Measurements from ENCODE around the gene NKPD1.
A peak's percentile ranks its signal among the peaks of the same experiment; 100 is the strongest.

NKPD1 gene

DNA sequence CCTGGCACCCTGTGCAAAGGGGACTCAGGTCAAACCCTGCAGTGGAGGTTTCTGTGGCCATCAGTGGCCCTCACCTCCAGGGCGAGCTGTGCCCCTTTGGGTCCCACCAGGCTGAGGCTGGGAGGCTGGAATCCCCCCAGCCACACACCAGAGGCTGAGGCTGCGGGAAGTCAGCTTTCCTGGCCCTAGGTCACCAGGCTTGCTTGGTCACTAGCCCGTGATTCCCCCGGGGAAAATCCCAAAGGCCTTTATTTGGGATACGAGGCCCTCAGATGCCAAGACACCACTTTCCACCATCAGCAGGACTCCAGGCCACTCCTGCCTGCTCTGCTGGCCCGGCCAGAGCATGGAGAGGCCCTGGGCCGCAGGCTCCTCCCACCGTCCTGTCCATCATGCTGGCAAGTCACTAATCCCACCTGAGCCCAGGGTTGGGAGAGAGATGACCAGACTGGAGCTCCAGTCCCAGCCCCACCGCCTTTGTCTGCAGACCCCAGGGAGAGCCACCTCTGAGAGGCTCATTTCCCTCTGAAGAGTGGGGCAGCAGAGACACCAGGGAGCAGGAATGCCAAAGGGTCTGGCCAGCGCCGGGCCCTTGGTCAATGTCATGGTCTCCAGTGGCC, 4.7 kb downstream of the NKPD1 start:
- peak overlapping the region in 1 of 2 donors; percentile 75 for H3K27ac Mint-ChIP-seq
- H3K27me3 Mint-ChIP-seq, result peaks cover 10 to 42% of the 10 kb centered on the region in 2 donors
- no peaks in the 10 kb centered on the region for H3K9me3 Mint-ChIP-seq
- DNase-seq (no peak), ATAC-seq (replicated peaks) (no peak)
- H3K36me3 Mint-ChIP-seq (ENCODE audit: insufficient read depth), result peaks cover 6% of the 10 kb centered on the region
- H3K4me3 Mint-ChIP-seq, result no peak overlapping the region
- peaks cover 13 to 18% of the 10 kb centered on the region in 2 donors for H3K4me1 Mint-ChIP-seq (ENCODE audit: low read depth in 2 of 2)

DNA sequence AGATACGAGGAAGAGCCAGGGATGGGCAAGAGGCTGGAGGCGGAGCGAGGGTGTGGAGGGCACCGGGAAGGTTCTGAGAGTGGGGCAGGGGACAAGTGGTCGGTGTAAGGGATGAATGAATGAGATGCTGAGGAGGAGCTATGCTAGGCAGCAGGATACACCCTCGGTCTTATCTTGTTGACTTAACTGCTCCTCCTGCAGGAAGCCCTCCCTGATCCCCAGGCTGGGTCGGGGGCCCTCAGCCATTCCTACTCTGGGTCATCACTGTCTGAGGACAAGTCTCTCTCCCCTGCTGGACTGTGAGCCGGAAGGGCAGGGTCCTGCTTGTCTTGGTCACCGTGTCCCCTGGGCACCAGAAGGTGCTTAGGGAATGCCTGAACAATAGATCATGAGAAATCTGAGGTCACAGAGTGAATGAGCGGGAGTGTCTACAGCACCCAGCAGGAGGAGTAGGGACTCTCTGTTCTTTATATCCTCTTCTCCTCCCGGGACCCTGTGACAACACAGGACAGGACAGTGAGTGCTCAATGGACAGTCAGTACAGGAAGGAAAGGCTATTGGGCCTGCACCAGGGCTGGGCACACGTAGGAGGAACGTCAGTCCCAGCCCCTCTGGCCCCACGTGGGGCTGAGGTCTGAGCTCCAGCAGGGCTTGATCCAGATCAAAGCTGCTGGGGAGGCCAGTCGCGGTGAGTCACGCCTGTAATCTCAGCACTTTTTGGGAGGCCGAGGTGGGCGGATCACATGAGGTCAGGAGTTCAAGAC, 6.5 kb downstream of the NKPD1 start:
- H3K27ac Mint-ChIP-seq, result no peak overlapping the region
- peaks cover 10 to 42% of the 10 kb centered on the region in 2 donors for H3K27me3 Mint-ChIP-seq
- DNase-seq, result no peak
- peaks cover 6% of the 10 kb centered on the region for H3K36me3 Mint-ChIP-seq (ENCODE audit: insufficient read depth)
- H3K4me3 Mint-ChIP-seq, result peak overlapping the region; percentile 76 to 86
- ATAC-seq (replicated peaks), result no peak
- no peaks in the 10 kb centered on the region for H3K9me3 Mint-ChIP-seq
- H3K4me1 Mint-ChIP-seq (ENCODE audit: low read depth in 2 of 2), result peaks cover 17 to 20% of the 10 kb centered on the region in 2 donors

DNA sequence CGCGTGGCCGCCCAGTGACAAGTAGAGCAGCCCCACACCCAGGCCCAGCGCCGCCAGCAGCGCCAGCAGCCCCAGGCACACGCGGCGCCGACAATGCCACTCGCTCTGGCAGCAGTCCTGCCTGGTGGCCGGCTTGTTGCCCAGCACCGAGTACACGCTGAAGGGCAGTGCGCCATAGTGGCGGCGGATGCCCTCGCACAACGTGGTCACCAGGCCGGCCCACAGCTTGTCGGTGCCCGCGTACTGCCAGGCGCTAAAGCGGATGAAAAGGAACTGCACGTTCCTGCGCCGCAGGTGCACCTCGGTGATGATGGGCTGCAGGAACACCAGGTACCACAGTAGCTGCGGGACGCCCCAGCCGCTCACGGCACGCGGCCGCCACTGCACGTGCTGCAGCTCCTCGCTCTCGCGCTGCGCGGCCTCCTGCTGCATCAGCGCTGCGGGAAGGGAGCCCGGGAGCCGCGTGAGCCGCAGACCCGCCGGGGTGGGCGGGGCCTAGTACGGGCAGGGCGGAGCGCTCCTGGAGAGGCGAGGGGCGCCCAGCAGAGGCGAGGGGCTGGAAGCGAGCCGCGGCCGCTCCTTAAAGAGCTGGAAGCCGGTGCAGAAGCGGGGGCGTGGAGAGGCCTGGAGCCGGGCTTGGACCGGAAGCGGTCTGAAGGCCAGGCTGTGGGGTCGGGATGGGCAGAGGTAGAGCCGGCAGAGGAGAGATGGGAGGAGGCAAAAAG, 7.3 kb downstream of the NKPD1 start:
- DNase-seq, result peak in 2 of 3 experiments; percentile 13 to 22
- ATAC-seq (replicated peaks), result peak; percentile 48
- H3K27me3 Mint-ChIP-seq, result peaks cover 10 to 37% of the 10 kb centered on the region in 2 donors

DNA sequence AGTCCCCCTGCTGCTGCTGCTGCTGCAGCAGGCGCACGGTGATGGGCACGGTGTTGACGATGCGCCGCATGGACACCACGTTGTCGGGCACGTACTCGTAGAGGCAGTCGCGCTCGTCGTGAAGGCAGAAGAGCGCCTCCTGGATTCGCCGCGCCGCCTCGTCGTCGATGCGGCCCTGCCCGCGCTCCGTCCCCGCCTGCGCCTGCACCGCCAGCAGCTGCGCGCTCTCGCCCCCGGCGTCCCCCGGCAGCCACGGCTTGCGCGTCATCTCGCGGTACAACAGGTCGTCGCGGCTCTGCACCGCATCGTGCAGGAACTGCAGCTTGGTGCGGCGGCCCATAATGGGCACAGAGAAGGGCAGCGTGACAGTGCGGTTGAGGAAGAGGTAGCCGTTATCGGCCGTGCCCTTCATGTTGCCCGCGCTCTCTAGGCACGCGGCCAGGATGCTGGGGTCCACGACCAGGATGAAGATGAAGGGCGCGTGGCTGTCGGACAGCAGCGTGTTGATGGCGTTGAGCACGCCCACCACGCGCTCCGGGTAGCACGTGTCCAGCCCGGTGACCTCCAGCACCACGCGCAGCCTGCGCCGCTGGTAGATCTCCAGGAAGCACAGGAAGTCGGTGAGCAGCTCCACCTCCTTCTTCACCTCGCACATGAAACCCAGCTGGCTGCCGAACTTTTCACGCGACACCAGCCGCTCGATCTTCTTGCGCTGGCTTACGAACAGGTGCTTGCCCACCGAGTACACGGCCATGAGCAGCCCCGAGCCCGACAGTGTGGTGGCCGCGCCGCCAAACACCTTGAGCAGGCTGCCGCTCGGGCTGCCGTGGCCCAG, 8.1 kb downstream of the NKPD1 start:
- Mint-ChIP-seq H3K4me3 (peak overlapping the region; percentile 76 to 86), H3K27ac (peak overlapping the region; percentile 38 to 46), H3K36me3 (ENCODE audit: insufficient read depth) (peaks cover 6% of the 10 kb centered on the region), H3K27me3 (peaks cover 4 to 29% of the 10 kb centered on the region in 2 donors), H3K4me1 (ENCODE audit: low read depth in 2 of 2) (peaks cover 19 to 20% of the 10 kb centered on the region in 2 donors), H3K9me3 (no peaks in the 10 kb centered on the region)
- DNase-seq (peak; percentile 39 to 44 (median 41)), ATAC-seq (replicated peaks) (peak; percentile 79)

More for the DNA sequence above, 7.3 kb downstream of the NKPD1 start:
- H3K36me3 Mint-ChIP-seq (ENCODE audit: insufficient read depth), result peaks cover 6% of the 10 kb centered on the region
- H3K9me3 Mint-ChIP-seq, result no peaks in the 10 kb centered on the region
- H3K4me3 Mint-ChIP-seq, result peak overlapping the region; percentile 76 to 86
- H3K27ac Mint-ChIP-seq, result peak overlapping the region in 1 of 2 donors; percentile 38
- peaks cover 20 to 22% of the 10 kb centered on the region in 2 donors for H3K4me1 Mint-ChIP-seq (ENCODE audit: low read depth in 2 of 2)

DNA sequence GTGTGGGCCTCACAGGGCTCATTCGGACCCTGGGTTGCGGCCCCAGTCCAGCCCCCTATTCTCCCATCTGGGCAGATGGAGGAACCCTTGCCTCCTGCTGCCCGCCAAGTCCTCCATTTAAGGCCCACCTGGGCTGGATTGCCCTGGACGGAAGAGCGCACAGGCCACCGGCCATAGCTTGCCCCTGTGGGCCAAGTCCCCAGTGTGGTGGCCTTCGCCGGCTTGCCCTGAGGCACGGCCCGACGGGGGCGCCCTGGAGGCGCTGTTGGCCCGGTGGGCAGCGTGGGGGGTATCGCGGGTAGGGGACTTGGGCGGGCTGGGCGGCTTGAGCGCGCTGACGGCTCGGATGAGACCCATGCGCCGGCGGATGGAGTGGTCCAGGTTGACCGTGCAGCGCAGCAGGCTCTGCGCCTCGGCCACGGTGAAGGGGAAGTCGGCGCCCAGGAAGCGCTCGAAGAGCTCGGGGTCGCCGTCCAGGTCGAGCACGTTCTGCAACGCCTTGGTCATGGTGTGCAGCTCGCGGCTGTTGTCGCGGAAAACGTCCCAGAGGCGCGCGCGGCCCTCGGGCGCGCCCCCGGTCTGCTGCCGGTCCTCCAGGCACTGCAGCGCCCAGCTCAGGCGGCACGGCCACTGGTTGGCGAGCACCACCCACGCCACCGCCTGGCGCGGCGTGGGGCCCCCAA, 8.8 kb downstream of the NKPD1 start:
- ATAC-seq (replicated peaks), result no peak
- Mint-ChIP-seq H3K27ac (peak overlapping the region; percentile 16 to 57), H3K27me3 (peaks cover under 1 to 21% of the 10 kb centered on the region in 2 donors)

DNA sequence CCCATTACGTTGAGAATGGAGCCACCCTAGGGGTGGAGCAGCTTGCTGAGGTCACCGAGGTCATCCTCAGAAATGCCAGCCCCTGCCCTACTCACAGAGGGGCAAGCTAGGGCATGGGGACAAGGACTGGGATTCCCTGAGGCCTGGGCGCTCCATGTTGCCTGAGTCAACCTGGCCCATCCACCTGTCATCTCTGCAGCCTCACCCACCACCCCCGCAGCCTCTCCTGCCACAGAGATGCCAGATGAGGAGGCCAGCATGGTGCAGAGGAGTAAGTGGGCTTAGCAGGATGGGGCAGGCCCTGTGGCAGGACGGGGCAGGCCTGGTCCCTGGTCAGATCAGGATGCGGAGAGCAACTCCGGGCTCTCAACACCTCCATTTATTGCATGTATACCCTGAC, 9.5 kb downstream of the NKPD1 start:
- Mint-ChIP-seq H3K36me3 (ENCODE audit: insufficient read depth) (peaks cover 6% of the 10 kb centered on the region), H3K4me1 (ENCODE audit: low read depth in 2 of 2) (peaks cover 19 to 20% of the 10 kb centered on the region in 2 donors), H3K27me3 (peaks cover 0 to 15% of the 10 kb centered on the region in 2 donors), H3K4me3 (peak overlapping the region; percentile 61 to 86), H3K27ac (peak overlapping the region; percentile 16 to 57), H3K9me3 (no peaks in the 10 kb centered on the region)
- DNase-seq (no peak), ATAC-seq (replicated peaks) (no peak)

More for the DNA sequence above, 8.8 kb downstream of the NKPD1 start:
- Mint-ChIP-seq H3K9me3 (no peaks in the 10 kb centered on the region), H3K36me3 (ENCODE audit: insufficient read depth) (peaks cover 6% of the 10 kb centered on the region), H3K4me3 (peak overlapping the region; percentile 61 to 86), H3K4me1 (ENCODE audit: low read depth in 2 of 2) (peaks cover 19 to 20% of the 10 kb centered on the region in 2 donors)
- DNase-seq, result no peak

DNA sequence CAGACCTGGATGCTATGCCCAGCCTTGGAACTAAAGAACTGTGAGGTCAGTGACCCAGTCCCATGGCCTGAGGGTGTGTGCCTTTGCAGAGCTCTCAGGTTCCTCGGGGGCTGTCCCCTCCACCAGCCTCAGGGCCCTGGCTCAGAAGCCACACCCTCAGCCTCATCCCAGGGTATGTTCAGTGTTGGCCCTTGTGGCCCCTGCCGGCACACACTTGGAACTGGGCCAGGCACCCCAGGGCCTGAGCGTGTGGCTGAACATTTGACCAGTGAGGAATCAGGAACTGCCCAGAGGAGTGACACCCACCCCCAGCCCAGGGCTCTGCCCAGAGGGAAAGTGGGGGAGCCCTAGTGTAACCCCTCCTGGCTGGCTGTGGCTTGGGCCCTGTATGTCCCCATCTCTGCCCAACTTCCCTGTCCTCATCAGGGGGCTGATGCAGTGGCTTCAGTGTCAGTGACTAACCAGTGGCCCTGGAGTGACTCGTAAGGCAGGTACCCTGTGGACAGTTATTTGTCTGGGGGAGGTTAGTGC, 10.0 kb downstream of the NKPD1 start:
- Mint-ChIP-seq H3K27me3 (peaks cover 0 to 12% of the 10 kb centered on the region in 2 donors), H3K9me3 (no peaks in the 10 kb centered on the region), H3K36me3 (ENCODE audit: insufficient read depth) (peaks cover 6% of the 10 kb centered on the region), H3K4me3 (peak overlapping the region; percentile 61 to 86), H3K4me1 (ENCODE audit: low read depth in 2 of 2) (peaks cover 19 to 20% of the 10 kb centered on the region in 2 donors), H3K27ac (no peak overlapping the region)
- DNase-seq (no peak), ATAC-seq (replicated peaks) (no peak)

DNA sequence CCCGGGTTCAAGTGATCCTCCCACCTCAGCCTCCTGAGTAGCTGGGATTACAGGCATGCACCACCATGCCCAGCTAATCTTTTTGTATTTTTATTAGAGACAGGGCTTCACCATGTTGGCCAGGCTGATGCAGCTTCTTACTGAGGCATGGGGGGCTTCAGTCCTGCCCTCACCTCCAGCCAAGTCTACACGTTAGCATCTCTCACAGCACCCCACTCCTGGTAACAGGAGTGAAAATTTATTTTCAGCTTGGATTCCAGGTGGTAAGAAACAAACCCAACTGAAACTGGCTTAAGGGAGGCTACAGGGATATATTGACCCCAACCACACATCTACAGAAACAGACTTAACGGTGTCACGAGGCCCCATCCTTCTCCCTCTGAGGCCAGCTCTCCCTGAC, 10.6 kb downstream of the NKPD1 start:
- H3K9me3 Mint-ChIP-seq, result no peaks in the 10 kb centered on the region
- H3K27me3 Mint-ChIP-seq, result peaks cover 0 to 12% of the 10 kb centered on the region in 2 donors
- H3K4me1 Mint-ChIP-seq (ENCODE audit: low read depth in 2 of 2), result peaks cover 19 to 20% of the 10 kb centered on the region in 2 donors
- no peak overlapping the region for H3K4me3 Mint-ChIP-seq
- H3K36me3 Mint-ChIP-seq (ENCODE audit: insufficient read depth), result peaks cover 6% of the 10 kb centered on the region
- no peak for DNase-seq
- H3K27ac Mint-ChIP-seq, result no peak overlapping the region
- ATAC-seq (replicated peaks), result no peak

DNA sequence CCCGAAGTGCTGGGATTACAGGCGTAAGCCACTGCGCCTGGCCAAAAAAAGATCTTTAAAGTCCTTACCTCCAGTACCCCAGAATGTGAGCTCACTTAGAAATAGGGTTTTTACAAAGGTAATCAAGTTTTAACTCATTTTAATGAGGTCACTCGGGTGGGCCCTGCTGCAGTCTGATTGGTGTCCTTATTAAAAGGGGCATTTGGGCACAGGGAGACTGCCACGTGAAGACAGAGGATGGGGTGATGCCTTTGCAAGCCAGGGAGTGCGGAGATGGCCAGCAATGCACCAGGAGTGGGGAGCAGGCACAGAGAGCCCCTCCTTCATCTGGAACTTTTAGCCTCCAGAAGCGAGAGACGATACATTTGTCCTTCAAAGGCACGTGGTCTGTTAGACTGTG, 11.7 kb downstream of the NKPD1 start:
- no peaks in the 10 kb centered on the region for H3K9me3 Mint-ChIP-seq
- DNase-seq, result no peak
- H3K27me3 Mint-ChIP-seq, result peaks cover 0 to 8% of the 10 kb centered on the region in 2 donors
- peaks cover 9% of the 10 kb centered on the region for H3K36me3 Mint-ChIP-seq (ENCODE audit: insufficient read depth)
- ATAC-seq (replicated peaks), result no peak
- peak overlapping the region in 1 of 2 donors; percentile 77 for H3K27ac Mint-ChIP-seq
- peaks cover 16% of the 10 kb centered on the region in 2 donors for H3K4me1 Mint-ChIP-seq (ENCODE audit: low read depth in 2 of 2)
- no peak overlapping the region for H3K4me3 Mint-ChIP-seq

DNA sequence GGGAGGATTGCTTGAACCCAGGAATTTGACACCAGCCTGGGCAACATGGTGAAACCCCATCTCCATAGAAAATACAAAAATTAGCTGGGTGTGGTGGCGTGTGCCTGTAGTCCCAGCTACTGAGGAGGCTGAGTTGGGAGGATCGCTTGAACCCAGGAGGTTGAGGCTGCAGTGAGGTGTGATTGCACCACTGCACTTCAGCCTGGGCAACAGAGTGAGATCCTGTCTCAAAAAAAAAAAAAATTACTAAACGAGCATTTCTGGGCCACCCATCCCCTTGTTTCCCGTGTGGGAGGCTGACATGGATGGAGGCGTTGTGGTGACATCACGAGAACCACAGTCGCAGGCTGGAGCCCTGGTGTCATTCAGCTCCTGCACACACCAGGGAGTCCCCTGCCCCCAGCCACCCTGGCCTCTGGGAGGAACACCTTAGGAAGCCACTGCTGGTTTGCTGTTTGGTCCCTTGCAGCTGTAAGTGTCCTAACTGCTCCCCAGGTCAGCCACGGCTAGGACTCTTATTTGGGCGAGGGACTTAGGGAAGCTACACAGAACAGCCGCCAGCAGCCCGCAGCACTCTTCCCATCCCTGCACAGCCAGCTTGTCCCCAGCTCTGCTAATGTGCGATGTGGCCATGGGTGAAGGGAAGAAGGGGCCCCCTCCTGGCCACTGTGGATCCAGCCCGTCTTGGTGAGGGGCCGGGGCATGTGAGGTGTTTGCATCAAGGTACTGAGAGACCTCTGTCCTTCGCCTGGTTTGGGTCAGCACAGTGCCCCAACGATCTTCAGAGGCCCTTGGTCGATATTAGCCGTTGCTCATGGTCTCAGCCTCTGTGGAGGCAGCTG, 12.7 kb downstream of the NKPD1 start:
- Mint-ChIP-seq H3K4me1 (ENCODE audit: low read depth in 2 of 2) (peaks cover 12% of the 10 kb centered on the region in 2 donors), H3K4me3 (no peak overlapping the region), H3K9me3 (no peaks in the 10 kb centered on the region), H3K27ac (no peak overlapping the region), H3K36me3 (ENCODE audit: insufficient read depth) (peaks cover 9% of the 10 kb centered on the region), H3K27me3 (no peaks in the 10 kb centered on the region)
- DNase-seq, result no peak
- ATAC-seq (replicated peaks), result no peak

DNA sequence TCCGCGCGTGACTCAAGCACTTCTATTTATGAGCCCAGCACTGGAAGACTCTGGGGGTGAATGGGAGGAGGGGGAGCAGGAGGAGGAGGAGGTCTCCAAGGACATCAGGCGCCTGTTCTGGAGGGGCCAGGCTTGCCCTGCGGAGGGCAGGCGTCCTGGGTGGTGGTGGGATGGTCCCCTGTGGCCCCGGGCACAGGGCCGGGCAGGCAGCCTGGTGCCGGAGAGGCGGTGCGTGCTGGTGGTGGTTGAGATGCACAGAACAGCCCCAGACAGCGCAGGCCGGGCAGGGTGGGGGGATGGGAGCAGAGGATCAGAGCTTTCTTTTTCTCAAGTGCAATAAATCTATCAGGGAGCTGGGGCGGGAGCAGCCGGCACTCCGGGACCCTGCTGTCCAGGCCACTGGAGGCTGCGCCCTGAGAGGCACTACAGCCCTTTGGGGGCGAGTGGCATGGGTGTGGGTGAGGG, 14.0 kb downstream of the NKPD1 start:
- Mint-ChIP-seq H3K4me3 (no peak overlapping the region), H3K27ac (no peak overlapping the region), H3K27me3 (no peaks in the 10 kb centered on the region), H3K4me1 (ENCODE audit: low read depth in 2 of 2) (peaks cover 9 to 11% of the 10 kb centered on the region in 2 donors), H3K36me3 (ENCODE audit: insufficient read depth) (peaks cover 4% of the 10 kb centered on the region), H3K9me3 (no peaks in the 10 kb centered on the region)
- no peak for DNase-seq
- no peak for ATAC-seq (replicated peaks)

Data from effector memory CD8-positive, alpha-beta T cell (primary cell).